ENCODE results near the gene DAG1.

DAG1 gene

GRCh38 chr3:49469936-49470713 is at the start of gene DAG1:
TSS of gene DAG1 (plus strand) at chr3:49470267. CDS start at chr3:49510535, 40,268 bp downstream.
- peak; percentile 90 for DNase-seq

DNA sequence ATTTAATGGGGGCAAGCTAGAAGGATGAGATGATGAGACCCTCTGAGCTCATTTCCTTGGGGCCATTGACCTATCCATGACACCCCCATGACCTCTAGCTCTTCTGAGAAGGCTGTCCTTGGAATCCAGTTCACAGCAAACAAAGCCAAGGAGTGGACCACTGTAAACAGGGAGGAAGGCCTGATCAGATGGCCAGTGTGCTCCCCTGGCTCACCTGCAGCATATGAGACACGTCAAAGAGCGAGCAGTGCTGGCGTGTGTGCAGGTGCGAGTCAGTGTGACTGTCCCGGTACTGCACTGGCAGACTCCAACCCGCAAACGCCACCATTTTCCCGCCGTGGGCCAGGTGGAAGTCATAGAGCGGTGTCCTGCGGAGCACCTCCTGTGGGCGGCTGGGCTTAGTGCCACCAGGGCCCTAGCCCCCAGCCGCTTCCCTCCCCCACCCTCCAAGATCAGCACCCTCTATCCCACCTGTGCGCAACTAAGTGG is 48.1 kb upstream of the DAG1 start:
- no peak for DNase-seq

DNA sequence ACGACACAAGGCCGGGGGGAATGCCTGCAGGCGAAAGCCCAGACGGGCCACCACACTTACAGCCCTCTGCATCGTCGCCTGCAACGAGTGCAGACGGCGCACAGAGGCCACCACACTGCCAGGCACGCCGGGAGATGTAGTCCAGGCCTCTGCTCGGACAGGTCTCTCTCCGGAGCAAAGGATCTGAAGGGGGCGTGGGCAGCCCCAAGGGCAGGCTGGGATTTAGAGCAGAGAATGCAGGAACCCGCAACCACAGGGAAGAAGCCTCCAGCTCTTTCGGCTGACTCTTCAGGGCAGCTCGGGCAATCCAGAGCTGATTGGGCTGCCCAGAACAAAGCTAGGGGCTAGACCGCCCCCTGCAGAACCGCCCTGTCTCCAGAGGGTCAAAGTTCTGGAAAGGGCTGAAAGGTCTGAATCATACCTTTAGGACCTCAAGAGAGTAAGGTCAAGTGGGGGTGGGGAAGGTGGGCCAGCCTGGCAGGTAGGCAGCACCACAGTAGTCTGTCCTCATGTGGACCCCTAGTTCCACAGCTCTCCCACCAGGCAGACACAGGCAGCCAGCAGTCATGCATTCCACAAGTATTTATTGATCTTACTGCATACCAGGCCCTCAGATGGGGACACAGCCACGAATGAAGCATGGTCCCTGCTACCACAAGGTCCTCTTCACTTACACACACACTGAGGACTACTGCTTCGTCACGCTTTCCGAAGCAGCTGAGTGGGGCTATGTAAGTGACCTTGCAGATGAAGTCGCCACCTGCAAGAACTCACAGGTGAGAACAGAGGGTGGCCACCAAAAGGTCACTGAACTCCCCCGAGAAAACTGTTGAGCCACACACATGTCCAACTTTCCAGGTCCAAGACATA is 47.5 kb upstream of the DAG1 start, which contains the start of gene AMT:
TSS of gene AMT (minus strand) at position 95 of the 870 bp plus-strand sequence. CDS start at position 72, 23 bp downstream.
- DNase-seq = no peak

GRCh38 chr3:49424816-49425215 is 45.3 kb upstream of the DAG1 start:
- DNase-seq = no peak

- DNase-seq = no peak
Measured at GRCh38 chr3:49427586-49427985, 42.5 kb upstream of the DAG1 start.

- no peak for DNase-seq
Measured at GRCh38 chr3:49428752-49429080, 41.4 kb upstream of the DAG1 start.

GRCh38 chr3:49434731-49435130 is 35.3 kb upstream of the DAG1 start:
- no peak for DNase-seq

- DNase-seq = no peak
Measured at GRCh38 chr3:49445391-49445790, 24.7 kb upstream of the DAG1 start.

DNA sequence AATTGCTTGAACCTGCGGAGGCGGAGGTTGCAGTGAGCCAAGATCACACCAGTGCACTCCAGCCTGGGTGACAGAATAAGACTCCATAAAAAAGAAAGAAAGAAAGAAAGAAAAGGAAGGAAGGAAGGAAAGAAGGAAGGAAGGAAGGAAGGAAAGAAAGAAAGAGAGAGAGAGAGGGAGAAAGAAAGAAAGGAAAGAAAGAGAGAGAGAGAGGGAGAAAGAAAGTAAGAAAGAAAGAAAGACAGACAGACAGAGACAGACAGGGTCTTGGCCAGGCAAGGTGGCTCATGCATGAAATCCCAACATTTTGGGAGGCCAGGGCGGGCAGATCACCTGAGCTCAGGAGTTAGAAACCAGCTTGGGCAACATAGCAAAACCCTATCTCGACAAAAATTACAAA is 16.4 kb upstream of the DAG1 start:
- no peak for DNase-seq

GRCh38 chr3:49454458-49454857 is 15.6 kb upstream of the DAG1 start:
- no peak for DNase-seq

GRCh38 chr3:49454898-49455681 is 15.0 kb upstream of the DAG1 start:
- no peak for DNase-seq

GRCh38 chr3:49456466-49456865 is 13.6 kb upstream of the DAG1 start:
- DNase-seq = no peak

- DNase-seq = no peak
Measured at GRCh38 chr3:49460188-49460890, 9.7 kb upstream of the DAG1 start.

- DNase-seq = no peak
Measured at GRCh38 chr3:49460956-49461355, 9.1 kb upstream of the DAG1 start.

GRCh38 chr3:49461443-49462171 is 8.5 kb upstream of the DAG1 start:
- no peak for DNase-seq

DNA sequence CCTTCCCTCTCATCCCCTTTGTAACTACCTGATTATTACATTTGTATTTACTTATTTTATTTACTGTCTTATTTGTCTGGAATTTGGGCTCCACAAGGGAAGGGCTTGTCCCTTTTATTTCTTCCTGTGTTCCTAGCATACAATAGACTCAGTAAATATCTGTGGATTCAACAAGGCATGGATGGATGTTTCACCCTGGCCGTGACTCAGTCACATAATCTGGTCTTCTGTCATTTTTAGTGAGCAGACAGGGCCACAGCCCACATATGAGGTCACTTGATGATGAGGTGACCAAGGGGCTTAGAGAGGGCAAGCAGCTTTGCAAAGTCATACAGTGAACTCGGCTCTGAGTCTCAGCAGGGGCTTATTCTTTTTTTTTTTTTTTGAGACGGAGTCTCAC is 7.8 kb upstream of the DAG1 start:
- DNase-seq = no peak

DNA sequence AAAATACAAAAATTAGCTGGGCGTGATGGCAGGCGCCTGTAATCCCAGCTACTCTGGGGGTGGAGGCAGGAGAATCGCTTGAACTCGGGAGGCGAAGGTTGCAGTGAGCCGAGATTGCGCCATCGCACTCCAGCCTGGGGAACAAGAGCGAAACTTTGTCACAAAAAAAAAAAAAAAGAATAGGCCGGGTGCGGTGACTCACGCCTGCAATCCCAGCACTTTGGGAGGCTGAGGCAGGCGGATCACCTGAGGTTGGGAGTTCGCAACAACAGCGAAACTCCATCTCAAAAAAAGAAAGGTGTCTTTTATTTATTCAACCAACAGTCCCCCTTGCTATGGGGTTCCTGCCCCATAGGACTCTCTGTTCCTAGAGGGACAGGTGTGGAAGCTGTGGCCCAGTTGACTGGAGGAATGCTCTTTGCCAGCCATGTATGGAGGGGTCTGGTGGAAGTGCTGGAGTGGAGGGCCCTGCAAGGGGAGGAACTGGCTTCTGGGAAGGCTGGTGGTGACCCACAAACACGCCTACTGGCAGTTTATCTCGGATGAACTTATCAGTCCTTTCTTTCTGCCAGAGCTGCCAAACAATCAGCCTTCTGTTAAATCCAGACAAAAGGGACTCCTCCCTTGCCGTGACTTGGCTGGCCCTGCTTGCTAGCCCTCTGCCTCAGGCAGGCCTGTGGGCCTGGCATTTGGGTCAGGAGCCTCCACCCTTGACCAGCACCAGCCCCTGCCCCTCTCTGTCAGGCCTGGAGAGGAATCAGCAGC is 4.6 kb upstream of the DAG1 start:
- DNase-seq = no peak

DNA sequence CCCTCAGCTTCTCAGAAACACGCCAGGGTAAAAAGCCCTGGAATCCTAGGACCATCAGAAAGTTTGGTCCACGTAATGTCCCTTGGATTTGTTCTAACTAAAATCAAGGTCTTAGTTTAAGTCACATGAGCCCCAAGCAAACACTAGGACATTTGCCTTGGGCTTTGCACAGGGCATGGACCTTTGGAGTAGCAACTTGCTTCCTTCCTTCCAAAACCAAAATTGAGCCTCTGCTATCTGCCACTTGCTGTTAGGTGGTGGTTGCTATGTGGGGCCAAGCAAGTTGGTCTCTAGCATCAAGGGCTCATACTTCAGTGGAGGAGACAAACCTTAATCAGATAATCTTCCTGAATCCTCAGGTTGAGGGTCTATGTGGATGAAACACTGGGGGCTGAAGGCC is 4.0 kb upstream of the DAG1 start:
- no peak for DNase-seq

GRCh38 chr3:49469037-49469935 is 781 bp upstream of the DAG1 start:
- no peak for DNase-seq

All from activated T-cell treated with anti-CD3 and anti-CD28 coated beads for 4 hours (primary cell).